Skin of body (tissue), 2 donors: ENCODE data around the gene MAP3K5. TPM values are rescaled to one million over a fixed set of nuclear protein-coding genes. Genes with fewer than 3 reads are reported as not detected.

Source experiments
- DNase-seq: peaks from one replicate; lab custom pipeline; 2025; lab: John Stamatoyannopoulos, UW
- total RNA-seq: library from RNA; depleted of rRNA; stranded (reverse); fragments of >200 nt; gene quantifications from one replicate; pipeline ENCODE4 v1.2.3, GENCODE V29; 2014

The MAP3K5 gene
- total RNA-seq, 1 donor from 2014 or later: 17.0 TPM

- DNase-seq: no peak
Measured at GRCh38 chr6:136750696-136751521, 41.4 kb downstream of the MAP3K5 start.

GRCh38 chr6:136749359-136749997, 42.8 kb downstream of the MAP3K5 start:
- no peak for DNase-seq

GRCh38 chr6:136747507-136747906, 44.8 kb downstream of the MAP3K5 start:
- no peak for DNase-seq

DNA sequence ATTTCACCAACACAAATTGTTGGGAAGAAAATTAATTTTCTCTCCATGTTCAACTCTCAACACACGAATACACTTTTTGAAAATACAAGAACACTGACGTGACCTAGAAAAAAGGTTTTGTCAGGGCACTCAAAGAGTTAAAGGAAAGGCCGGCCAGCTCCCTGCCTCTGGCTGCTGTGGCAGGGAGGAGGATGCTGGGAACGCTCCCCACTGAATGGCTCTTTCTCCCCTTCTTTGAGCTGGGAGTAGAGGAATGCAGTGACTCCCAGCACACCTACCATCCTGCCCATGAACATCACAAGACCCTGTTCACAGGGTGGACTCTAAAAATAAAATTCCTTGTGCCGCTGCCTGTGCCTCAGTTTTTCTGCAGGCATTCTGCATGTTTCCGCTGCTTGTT, 47.0 kb downstream of the MAP3K5 start:
- no peak for DNase-seq

- DNase-seq: no peak
Measured at GRCh38 chr6:136744889-136745288, 47.4 kb downstream of the MAP3K5 start.

GRCh38 chr6:136742125-136742524, 50.2 kb downstream of the MAP3K5 start:
- no peak for DNase-seq

GRCh38 chr6:136740050-136740974, 52.0 kb downstream of the MAP3K5 start:
- DNase-seq: no peak

DNA sequence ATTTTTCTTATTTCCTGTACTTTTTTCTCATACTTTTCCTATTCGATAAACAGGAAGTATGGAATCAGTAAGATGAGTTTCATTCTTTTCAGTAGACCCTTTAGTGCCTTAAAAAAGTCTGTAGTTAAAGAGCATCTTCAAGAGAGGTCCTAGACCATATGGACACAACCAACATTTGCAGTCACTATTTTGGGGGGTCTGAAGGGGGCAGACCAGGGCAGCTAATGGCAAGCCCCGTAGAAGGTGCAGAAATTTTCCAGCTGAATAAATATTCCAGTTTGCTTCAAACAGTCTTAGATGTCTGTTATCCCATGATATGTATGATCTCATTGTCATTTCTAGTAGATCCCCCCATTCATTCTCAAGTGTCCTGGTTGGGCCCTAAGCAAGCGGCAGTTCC, 52.8 kb downstream of the MAP3K5 start:
- no peak for DNase-seq

GRCh38 chr6:136739071-136739470, 53.2 kb downstream of the MAP3K5 start:
- no peak for DNase-seq

DNA sequence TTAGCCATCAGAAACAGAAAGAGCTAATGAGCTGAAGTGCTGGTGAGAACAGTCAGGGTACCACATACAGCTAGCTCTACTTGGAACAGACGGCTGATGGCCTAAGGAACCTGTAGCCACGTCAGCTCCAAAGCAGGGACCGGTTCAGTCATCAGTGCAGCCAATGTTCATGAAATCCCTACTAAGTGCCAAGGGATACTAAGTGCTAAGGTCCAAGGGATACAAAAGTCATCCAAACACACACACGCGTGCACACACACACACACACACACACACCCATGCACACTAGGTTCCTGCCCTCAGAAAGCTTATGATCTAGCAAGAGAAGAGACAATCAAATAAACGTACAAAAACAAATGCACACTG, 53.6 kb downstream of the MAP3K5 start:
- DNase-seq: no peak

DNA sequence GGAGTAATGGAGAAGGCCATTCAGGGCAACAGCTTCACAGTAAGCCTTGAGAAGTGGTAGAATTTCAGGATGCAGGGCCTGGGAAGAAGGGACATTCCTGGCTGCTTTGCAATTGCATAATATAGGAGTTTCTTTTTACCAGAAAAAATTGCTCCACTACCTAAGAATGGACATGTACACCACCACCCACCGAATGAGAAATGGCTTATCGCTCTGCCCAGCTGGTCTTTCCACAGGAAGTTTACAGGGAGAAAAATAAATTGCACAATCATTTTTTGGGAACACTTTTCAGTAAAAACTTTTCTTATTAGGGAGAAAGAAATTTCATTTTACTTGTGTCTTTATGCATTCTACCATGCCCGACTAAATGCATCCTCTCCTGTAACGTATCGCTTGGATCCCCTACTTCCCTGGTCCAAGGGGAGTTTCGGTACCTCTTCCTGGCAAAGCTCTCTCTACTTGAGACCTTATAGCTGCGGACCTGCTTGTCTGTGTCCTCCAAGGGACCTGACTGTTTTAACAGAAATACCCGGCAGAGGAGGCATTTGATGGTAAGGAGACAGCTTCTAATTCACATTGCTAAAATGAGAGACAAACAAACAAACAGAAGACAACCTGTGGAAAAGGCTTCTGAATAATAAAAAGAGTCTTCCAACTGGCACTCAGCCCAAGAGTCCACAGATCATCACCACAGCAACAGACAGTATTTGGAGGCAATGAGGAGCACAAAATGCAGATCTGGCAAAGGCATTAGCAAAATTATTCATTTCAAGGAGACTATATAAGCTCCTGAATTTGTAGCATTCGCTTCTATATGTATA, 54.2 kb downstream of the MAP3K5 start:
- peak; percentile 4 for DNase-seq

GRCh38 chr6:136737374-136737844, 54.9 kb downstream of the MAP3K5 start:
- no peak for DNase-seq

DNA sequence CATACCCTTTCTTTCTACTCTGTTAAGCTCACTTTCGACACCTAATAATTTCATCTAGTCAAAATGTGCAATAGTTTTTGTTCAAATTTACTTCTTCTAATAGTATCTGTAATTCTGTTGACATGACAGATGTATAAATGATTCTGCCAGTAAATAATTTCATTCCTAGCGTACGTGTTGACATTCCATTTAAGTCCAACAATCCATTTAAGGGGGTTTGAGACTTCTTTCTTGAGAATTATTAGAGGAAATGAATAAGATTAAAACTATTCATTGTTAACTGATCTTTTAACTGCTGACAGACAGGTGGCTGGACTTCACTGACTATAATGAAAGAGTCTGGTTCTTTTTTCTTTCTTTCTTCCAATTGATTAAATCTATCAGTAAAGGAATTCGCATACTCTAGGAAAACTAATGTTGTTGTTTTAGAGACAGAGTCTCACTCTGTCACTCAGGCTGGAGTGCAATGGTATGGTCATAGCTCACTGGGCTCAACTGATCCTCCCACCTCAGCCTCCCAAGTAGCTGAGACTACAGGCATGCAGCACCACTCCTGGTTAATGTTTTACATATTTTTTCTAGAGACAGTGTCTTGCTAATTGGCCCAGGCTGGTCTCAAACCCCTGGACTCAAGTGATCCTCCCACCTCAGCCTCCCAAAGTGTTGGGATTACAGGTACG, 55.9 kb downstream of the MAP3K5 start:
- peak; percentile 2 for DNase-seq

DNA sequence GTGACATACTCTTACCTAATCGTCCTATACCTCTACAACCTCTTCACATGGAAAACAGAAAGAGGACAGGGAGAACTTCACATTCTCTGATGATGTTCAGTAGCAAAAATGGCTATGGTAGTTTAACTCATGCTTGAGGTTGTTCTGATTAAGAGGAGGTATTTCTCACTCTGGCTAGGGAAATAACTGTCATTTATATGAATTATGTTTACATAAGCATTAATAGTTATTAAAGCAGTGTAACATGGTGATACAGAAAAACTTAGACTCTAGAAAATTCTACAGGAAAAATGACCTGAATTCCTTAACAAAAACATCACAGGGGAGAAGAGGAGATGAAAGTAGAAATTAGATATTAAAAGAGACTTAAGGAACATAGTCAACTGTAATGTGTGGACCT, 57.3 kb downstream of the MAP3K5 start:
- no peak for DNase-seq

DNA sequence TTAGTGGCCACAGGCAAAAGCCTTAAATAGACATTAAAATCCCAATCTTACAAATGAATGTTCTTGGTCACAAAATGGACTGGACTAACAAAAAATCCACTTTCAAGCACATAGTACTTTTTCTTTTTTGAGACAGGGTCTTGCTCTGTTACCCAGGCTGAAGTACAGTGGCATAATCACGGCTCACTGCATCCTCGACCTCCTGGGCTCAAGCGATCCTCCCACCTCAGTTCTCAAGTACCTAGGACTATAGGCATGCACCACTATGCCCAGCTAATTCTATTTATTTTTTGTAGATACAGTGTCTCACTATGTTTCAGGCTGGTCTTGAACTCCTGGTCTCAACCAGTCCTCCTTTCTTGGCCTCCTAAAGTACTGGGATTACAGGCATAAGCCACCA, 59.4 kb downstream of the MAP3K5 start:
- no peak for DNase-seq

DNA sequence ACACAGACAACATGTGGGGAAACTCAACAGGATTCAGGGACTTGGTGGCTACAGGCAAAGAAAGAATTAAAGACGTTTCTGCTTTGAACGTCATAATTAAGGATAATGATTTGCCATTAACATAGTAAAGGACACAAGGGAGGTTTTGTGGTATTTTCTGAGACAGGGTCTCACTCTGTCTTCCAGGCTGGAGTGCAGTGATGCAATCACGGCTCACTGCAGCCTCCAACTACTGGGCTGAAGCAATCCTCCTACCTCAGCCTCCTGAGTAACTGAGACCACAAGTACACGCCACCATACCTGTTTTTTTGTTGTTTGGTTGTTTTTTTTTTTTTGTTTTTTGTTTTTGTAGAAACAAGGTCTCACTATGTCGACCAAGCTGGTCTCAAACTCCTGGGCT, 62.4 kb downstream of the MAP3K5 start:
- DNase-seq: no peak

GRCh38 chr6:136728976-136729515, 63.2 kb downstream of the MAP3K5 start:
- DNase-seq: no peak

DNA sequence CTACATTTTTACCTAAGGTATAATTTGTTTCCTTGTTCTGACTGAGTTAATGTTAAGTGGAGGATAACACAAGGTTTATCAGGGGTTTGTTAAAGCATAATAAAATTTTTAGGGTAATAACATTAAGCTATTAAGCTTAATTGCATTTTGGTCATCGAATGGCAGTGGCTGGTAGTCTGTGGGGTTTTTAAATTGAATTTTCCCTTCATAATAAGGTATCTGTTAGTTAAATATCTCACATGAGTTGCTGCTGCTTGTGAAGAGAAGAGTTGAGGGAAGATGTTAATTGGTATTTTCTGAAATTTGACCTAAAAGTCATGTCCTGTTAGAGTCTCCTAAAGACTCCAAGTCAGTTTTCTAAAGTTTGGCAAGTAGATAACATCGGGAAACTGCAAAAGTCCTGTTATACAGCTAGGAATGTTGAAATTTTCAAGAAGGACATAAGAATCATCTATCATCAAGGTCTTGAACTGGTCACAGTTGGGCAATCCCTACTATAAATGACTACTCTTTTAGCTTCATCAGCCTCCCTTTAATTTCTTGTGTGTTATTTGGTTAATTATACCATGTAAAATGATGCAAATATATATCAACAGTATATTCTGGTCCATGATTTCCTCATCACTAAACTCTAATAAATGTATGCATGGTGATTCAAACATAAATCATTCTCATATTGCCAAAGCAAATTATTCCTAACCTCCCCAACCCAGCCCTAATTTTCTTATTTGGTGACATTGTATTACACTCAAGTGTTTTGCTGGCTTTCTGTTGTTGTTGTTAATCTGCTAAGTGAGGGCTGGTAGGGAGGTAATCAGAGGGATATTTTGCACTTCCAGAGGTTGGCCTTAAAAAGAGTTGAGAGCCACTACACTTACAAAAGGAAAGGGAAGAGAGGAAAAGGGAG, 64.0 kb downstream of the MAP3K5 start:
- no peak for DNase-seq
